ENCODE measurements around the gene TMCO5A.
"Not testable (repeated sequence)": the region's sequence is repeated elsewhere in the genome, so short reads cannot be mapped to it uniquely, and the experiment has no call there.

TMCO5A gene

DNA sequence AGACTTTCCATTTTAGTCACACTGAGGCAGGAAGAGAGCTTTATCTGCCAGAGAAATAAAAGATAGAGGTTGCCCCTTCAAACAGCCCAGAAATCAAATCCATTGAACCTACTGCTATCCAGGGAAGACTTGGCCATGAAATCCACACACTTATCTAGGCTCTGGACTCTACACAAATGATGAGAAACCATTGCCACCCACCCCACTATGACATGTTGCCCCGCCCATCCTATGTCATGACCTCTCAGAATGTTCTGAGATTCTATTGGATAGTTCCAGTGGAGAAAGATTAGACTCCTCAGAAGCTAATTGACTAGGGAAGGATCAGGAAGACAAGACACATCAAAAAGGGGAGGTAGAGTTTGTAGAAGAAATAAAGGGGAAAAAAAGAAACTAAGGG is at the start of gene TMCO5A:
Gene TMCO5A (plus strand): TSS at position 301 of the 400 bp plus-strand sequence. CDS start 1,684 bp downstream, outside the sequence.
- no peak for DNase-seq (ENCODE audit: low read depth, low spot score)

DNA sequence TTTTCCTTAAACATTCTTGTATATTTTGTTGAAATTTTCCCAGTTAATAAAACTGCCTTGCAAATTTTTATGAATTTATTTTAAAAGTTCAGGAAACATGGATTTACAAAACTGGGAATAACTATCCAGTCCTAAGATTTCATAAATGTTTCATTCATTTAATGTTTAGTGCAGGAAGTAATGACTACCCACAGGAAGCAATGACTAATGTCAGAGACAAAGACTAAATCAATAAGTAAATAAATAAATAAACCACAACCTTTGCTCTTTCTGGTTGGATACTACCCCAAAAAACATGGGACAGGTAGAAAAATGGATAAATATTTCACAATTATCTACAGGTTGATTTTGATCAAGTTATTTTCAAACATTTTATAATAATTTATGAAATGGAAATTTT is 48.8 kb upstream of the TMCO5A start:
- no peak for DNase-seq (ENCODE audit: low read depth, low spot score)

DNA sequence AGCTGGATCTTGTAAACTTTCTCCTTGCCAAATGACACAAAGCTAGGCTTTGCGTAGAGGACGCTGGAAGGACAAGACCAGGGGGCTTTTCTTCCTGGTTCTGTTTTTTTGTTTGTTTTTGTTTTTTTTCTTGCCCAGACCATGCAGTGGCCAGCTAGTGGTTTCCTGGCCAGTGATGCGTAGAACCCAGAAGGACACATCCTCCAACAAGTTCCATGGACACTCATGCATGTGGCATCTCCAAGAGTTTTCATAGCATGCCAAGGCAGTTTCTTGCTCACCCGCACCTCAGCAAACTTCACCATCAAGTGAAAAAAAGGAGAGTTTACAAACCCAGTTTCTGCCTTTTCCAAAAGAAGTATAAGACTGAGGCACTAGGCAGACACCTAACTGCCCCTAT is 46.1 kb upstream of the TMCO5A start:
- DNase-seq (ENCODE audit: low read depth, low spot score): no peak

DNA sequence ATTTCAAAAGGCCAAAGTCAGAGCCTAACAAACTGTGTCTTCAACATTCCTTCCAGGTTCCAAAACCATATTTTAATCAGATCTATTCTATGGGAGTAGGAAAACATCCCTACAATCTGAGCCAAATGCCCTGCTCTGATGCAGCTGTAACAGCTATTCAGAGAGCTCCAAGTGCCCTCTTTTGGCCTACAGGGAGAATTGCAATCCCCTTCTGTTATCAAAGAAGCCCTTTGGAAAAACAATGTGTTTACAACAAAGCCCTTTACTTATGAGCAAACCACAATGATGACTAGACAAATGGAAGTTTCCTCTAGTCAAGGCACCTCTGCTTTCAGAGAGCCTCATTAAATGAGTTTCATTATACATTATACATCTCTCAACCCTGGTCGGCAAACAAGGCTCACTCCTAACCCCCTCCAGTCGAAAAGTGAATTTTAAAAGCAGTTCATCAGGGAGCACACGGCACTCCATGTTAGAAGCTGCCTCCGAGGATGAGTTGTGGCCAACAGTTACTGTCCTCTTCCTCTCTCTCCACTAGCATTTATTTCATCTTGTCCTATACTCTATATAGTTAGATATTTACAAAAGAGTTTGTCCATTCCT is 42.6 kb upstream of the TMCO5A start:
- peak; percentile 12 for DNase-seq (ENCODE audit: low read depth, low spot score)

DNA sequence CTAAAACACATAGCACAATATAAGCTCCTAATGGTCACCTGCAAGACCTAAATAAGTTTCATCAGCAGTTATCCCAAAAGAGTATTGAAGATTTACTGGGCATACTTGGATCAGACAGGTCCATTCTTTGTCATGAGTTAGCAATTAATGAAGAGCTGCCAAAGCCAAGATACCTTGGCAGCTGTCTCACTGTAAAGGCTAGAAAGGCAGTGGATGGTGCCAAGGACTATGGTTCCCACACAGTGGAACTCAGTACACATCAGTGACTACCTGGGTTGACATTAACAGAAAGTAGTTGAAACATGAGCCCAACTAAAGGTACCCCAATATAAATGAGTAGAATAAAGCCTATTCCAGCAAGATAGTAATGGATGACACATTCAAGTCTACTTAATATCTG is 41.1 kb upstream of the TMCO5A start:
- no peak for DNase-seq (ENCODE audit: low read depth, low spot score)

DNA sequence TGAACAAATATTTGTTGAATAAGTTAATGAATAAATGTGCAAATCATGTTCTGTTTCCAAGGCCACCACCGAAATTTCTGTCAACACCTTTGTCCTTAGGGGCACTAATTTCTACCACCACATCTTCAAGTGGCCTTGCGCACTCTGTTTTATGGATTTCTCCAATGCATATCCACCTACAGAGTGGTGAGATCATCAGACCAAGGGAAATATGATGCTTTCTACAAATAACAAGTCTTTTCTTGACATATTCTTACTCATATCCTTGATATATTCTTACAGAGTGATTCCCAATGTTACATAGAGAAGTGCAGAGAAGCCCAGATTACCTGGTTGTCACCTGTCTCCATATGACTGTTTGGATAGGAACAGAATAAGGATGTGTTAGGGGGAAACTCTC is 36.1 kb upstream of the TMCO5A start:
- DNase-seq (ENCODE audit: low read depth, low spot score): no peak

DNA sequence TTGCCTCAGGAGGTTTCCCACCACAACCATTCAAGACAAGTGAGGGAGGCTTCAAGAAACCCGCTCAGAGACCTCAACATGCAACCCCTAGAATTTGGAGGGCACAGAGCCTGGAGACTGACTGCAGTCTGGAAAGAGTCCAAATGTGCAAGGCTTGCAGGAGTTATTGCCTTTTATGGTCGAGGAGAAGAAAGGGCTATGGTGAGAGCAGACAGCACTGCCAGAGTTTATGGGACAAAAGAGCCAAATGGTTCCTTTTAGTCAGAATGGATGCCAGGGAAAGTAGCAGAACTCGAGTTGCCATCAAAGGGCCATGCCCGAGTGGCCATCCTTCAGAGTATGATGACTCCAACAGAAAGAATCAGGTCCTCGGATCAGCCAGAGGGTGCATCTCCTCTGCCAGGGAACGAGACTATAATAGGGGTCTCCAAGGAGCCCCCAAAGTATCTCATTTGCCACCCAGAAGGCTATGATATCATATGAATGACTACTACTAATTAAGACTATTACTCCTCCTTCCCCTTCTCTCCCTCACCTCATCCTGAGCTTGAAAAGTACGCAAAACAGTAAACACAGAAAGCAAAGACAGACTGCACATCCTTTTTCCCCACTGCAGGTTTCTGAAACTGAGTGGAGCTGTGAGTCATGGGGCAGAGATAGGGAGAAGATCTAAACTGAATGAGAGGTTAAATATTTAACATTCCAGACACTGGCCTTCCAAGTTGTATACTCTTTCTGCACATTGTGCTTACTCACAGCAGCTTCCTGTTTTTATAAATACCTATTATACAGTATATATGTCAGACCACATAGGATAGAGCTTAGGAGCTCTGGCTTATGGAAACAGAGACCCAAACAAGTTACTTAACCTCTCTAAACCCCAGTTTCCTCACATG is 33.9 kb upstream of the TMCO5A start:
- no peak for DNase-seq (ENCODE audit: low read depth, low spot score)

DNA sequence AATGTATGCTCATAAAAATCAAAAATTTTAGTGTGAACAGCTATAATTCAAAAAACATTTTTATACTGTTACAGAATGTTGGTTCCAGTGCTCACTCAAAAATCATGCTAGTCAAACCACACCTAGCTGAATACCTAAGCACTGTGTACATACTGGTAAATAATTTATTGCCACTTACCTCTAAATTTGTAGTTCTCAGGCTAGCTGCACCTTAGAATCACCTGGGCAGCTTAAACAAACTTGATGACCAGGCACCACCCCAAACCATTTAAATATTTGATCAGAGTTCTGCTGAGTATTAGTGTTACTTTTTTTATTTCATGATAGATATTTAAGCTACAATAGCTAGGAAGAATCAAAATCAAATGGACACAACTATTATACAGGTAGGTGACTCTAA is 32.3 kb upstream of the TMCO5A start:
- DNase-seq (ENCODE audit: low read depth, low spot score): no peak

DNA sequence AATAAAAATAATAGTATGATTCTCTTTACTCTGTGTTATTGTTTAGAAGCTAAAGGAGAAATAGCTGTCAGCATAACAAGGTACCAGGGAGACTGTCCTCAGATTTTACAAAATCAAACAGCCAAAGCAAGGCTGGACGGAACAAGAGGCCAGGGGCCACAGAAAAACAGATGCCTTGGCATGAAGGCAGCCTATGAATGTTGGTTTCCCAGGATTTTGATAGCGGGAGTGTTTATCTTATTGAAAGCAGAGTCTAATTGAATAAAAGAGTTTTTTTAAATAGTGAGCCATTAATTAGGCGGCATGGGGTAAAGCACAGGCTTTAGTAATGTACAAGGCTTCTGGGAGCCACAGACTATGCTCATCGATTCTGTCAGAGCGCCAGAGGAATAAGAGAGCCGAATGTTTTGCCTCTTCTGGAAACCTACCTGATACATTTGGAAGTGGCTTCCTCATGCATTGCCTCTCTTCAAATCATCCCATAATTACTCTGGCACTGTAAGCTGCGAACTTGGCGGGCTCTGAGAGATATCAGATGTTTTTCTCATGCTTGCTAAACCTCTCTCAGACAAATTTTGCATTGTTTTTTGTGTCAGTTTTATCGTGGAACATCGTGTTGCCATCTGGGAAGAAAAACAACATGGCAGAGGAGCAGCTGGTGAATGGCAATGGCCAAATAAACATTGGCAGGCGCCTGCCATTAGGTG is 30.4 kb upstream of the TMCO5A start:
- no peak for DNase-seq (ENCODE audit: low read depth, low spot score)

DNA sequence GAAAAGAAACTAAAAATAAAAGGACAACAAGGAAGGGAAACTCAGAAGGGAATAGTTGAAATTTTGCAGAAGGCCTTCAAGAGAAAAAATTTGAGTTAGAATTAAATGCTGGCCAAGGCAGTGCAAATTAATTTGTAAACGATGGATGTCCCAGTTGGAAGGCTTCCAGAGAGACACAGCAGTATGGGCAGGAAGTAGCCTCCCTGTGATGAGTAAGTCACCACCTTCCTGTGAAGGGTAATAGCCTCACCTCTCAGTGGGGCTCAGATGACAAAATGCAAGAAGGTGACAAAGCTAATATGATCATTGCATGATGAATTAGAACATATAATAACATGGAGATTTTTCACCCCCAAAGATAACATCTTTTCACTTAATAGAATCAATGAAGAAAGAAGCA is 27.3 kb upstream of the TMCO5A start:
- no peak for DNase-seq (ENCODE audit: low read depth, low spot score)

DNA sequence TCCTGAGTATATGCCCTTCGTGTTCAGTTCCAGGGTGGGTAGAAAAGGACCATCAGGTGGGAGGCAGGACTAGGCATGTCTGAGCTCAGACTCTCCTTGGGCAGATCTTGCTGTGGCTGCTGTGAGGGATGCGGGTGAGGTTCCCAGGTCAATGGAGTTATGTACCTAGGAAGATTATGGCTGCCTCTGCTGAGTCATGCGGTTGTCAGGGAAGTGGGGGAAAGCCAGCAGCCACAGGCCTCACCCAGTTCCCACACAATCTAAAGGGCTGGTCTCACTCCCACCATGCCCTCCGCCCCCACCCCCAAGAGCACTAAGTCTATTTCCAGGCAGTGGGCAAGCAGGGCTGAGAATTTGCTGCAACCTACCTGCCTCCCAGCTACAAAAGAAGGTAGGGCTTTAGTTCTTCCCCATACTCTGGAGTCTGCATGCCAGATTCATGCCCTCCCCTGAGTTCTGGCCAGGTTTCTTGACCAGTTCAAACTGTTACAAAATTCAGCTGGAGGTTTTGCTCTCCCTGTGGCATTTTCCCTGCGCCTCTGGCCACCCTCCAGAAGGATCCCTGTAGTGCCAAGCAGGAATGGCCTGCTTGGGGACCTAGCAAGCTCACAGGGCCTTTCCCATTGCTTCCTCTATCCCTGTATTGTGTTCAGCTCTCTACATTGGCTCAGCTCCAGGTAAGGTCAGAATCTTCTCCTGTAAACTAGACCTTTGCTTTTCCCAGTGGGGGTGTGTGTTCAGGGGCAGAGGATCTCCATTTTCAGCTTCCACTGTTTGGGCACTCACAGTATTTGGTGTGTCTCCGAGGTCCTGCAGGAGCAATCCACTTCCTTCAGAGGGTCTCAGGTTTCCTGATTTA is 12.7 kb upstream of the TMCO5A start:
- no peak for DNase-seq (ENCODE audit: low read depth, low spot score)

DNA sequence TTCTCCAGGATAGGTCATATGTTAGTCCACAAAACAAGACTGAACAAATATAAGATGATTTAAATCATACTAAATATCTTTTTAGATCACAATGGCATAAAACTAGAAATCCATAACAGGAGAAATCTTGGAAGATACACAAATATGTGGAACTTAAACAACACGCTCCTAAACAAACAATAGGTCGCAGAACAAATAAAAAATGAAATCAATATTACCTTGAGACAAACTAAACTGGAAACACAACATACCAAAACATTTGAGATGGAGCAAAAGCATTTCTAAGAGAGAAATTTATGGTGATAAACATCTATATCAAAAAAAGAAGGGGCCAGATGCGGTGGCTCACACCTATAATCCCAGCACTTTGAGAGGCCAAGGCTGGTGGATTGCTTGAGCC is 8.3 kb upstream of the TMCO5A start:
- no peak for DNase-seq (ENCODE audit: low read depth, low spot score)

DNA sequence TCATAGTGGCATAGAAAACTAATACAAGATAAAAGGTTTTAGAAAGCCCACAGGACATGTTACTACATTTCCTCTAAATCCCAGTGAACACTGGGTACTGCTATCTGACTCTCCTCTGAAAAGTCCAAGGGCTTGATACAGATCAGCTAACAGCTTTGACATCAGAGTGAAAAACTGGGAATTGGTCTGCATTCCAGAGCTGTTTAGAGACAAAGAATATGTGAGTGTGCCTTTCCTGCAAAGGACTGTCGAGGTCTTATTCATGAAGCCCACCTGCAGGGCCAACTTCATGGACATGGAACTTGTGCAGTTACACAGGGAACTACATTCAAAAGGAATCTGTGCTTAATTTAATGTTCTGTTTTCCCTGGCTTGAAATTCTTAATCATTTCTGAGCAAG is 5.2 kb upstream of the TMCO5A start:
- DNase-seq (ENCODE audit: low read depth, low spot score): no peak

DNA sequence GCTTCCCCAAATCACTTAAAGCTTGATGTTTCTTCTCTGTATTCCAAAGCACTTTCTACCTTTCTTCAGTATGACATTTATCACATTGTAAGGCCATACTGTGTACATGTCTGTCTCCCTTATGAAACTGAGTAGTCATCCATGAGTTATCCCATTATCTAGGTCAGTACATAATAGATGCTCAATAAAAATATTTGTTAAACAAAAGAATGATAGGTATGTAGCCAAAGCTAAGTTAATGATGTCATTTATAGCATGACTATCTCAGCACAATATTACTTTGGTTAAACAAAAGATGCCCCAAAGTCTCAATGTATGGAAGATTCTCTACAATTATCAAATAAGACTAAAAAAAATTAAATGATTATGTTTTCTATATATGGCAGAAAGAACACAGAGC is 3.1 kb upstream of the TMCO5A start:
- DNase-seq (ENCODE audit: low read depth, low spot score): no peak

DNA sequence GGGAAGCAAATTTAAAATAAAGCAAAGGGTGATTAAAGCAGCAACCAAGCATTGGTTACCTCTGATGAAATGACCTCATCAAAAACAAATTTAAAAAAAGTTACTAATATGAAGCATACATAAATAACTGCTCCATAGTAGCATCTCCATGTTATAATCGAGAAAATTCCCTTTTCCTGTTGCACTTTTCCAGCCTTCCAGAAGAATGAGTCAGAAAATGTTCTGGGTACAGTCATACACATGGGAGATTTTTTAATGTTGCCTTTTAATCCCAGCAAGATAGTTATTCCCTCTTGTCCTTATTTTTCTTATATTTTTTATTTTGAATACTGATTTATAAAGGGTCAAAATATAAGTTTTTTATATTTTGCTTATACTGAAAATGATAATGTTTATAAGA is 2.6 kb upstream of the TMCO5A start:
- DNase-seq (ENCODE audit: low read depth, low spot score): no peak

DNA sequence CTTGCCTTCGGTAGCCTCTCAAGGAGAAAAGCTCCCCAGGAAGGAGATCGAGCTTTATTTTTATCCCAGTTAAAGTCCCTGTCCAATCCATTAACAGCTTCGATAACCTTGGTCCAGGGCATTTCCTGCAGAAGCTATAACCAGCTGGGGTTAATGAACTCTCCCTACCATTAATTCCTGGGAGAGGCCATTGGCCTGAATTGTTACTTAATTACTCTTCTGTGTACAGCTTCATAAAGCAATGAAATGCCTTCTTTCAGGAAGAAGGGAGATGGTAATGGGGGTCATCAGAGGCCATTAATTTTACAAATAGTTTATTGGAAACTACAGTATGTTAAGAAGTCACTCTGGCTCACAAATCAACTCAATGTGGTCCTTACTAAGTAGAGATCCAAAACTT is 1.9 kb upstream of the TMCO5A start:
- DNase-seq (ENCODE audit: low read depth, low spot score): no peak

DNA sequence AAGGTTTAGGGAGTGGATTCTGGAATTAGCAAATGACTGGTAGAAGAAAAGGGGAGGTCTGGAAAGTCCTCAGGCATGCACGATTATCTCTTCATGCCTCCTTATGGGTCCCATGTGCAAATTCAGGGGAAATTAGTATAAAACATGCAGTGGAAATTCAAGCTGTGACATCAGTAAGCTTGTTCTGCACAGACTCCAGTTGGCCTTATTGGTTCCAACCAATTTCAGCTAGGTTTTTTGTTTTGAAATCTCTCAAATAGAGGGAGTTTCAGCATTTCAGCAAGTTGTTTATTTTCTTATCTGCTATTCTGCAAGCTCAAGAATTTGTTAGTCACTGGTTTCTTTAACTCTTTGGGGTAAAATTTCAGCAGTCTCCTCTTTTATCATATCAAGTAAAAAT is 774 bp upstream of the TMCO5A start:
- no peak for DNase-seq (ENCODE audit: low read depth, low spot score)

DNA sequence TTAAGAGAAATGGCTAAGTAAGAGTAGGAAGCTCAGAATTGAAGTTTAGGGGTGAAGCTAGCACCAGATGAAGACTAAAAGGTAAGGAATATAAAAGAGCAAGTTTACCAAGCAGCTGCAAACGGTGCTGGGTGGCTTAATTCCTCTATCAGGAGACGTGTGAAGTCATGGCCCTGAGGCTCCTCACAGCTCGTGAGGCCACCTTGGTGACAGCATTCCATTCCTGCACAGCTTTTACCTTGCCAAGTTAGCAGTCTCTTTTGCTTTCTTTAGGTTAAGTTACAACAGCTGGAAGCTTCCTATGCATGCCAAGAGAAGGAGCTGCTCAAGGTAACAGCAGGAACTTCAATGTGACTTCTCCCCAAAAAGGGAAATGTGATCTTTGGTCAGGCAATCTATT is 6.4 kb downstream of the TMCO5A start:
- DNase-seq (ENCODE audit: low read depth, low spot score): peak; percentile 15

DNA sequence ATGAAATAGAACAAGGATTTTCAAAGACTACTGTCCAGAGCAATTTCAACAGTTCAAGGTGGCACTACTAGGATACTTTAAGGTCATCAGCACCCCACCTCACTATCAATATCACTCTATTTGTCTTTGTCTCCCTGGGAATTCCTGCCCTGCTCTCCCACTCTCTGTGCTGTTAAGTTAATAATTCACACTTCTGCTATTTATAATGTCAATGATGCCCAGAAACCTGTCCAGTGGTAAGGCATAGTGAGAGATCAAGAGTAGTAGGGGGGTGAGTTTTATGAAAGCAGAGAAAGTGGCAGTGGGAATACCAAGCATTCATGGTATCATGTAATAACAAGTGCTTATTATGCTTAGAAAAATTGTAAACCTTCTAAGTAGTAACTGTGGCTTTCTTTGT is 7.3 kb downstream of the TMCO5A start:
- DNase-seq (ENCODE audit: low read depth, low spot score): no peak

DNA sequence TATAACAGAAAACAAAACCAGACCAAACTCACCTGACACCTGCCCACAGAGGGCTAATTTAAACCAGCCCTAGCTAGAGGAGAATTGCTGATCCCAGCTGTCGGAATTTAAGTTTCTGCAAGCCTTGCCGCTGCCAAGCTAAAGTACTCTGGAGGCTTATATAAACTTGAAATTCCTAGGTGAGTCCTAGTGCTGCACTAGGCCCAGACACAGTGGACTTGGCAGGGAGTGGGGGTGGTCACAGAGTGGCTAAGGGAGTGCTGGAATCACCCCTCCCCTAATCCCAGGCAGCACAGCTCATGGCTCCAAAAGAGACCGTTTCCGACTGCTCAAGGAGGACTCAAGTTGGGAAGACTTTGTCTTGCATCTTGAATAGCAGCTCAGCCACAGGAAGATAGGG is 17.6 kb downstream of the TMCO5A start:
- DNase-seq (ENCODE audit: low read depth, low spot score): no peak

DNA sequence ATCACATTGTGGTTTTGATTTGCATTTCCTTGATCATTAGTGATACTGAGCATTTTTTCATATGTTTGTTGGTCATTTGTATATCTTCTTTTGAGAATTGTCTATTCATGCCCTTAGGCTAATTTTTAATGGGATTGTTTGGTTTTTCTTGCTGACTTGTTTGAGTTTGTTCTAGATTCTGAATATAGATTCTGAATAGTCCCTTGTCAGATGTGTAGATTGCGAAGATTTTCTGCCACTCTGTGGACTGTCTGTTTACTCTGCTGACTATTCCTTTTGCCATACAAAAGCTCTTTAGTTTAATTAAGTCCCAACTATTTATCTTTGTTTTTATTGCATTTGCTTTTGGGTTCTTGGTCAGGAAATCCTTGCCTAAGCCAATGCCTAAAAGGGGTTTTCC is 26.3 kb downstream of the TMCO5A start:
- DNase-seq (ENCODE audit: low read depth, low spot score): not testable (repeated sequence)

DNA sequence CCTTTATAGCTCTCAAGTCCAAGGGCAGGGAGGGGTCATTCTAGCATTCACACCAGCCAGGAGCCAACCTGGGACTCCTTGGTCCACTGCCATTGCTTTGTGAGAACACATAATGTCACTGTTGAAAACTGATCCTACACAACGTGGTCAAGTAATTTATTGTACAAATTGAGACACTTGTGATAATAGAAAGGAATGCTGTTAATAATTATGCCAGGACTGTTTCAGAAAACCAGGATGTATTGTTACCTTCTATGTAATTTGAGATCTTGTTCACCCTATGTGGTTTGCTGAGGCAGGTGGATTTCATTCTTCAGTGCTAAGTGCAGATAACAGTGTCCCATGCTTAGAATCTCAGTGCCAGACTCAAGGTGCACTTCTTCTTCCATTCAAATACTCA is 33.3 kb downstream of the TMCO5A start:
- DNase-seq (ENCODE audit: low read depth, low spot score): no peak
